RKO (cell line): ENCODE data around the gene GOLGA8T.
"Not testable (repeated sequence)": the region's sequence is repeated elsewhere in the genome, so short reads cannot be mapped to it uniquely, and the experiment has no call there.

Experiments used
- DNase-seq: peaks from one replicate; pipeline ENCODE4 v3.0.0-alpha.2; 2016; ENCODE audit warnings: low spot score

Gene GOLGA8T

GRCh38 chr15:30134751-30135150 is at the start of gene GOLGA8T:
GOLGA8T (plus strand) TSS chr15:30135051; CDS start chr15:30135149, 98 bp downstream.
- DNase-seq: not testable (repeated sequence)

GRCh38 chr15:30097827-30098226 is 37.0 kb upstream of the GOLGA8T start:
- DNase-seq: not testable (repeated sequence)

- DNase-seq: not testable (repeated sequence)
These were observed 32.0 kb upstream of the GOLGA8T start for GRCh38 chr15:30102890-30103289.

GRCh38 chr15:30103941-30104507 is 30.8 kb upstream of the GOLGA8T start:
- DNase-seq: not testable (repeated sequence)

GRCh38 chr15:30110591-30110990 is 24.3 kb upstream of the GOLGA8T start:
- not testable (repeated sequence) for DNase-seq

GRCh38 chr15:30130066-30130465 is 4.8 kb upstream of the GOLGA8T start:
- DNase-seq: not testable (repeated sequence)

- not testable (repeated sequence) for DNase-seq
These were observed 8.4 kb downstream of the GOLGA8T start for GRCh38 chr15:30143246-30143645.

- not testable (repeated sequence) for DNase-seq
These were observed 15.0 kb downstream of the GOLGA8T start for GRCh38 chr15:30149891-30150290.

- not testable (repeated sequence) for DNase-seq
These were observed 27.9 kb downstream of the GOLGA8T start for GRCh38 chr15:30162479-30163357.

- not testable (repeated sequence) for DNase-seq
These were observed 28.9 kb downstream of the GOLGA8T start for GRCh38 chr15:30163759-30164158.

GRCh38 chr15:30164257-30164656 is 29.4 kb downstream of the GOLGA8T start:
- not testable (repeated sequence) for DNase-seq

- DNase-seq: not testable (repeated sequence)
These were observed 32.6 kb downstream of the GOLGA8T start for GRCh38 chr15:30167403-30167802.

GRCh38 chr15:30167886-30168285 is 33.0 kb downstream of the GOLGA8T start:
- DNase-seq: not testable (repeated sequence)

GRCh38 chr15:30171452-30171851 is 36.6 kb downstream of the GOLGA8T start:
- not testable (repeated sequence) for DNase-seq

- not testable (repeated sequence) for DNase-seq
These were observed 38.3 kb downstream of the GOLGA8T start for GRCh38 chr15:30173041-30173608.

GRCh38 chr15:30175291-30175690 is 40.4 kb downstream of the GOLGA8T start:
- not testable (repeated sequence) for DNase-seq

GRCh38 chr15:30176613-30177012 is 41.8 kb downstream of the GOLGA8T start:
- not testable (repeated sequence) for DNase-seq

- DNase-seq: not testable (repeated sequence)
These were observed 45.0 kb downstream of the GOLGA8T start for GRCh38 chr15:30179814-30180213.

- DNase-seq: not testable (repeated sequence)
These were observed 50.6 kb downstream of the GOLGA8T start for GRCh38 chr15:30185495-30185894.

- not testable (repeated sequence) for DNase-seq
These were observed 52.6 kb downstream of the GOLGA8T start for GRCh38 chr15:30187429-30187828.

GRCh38 chr15:30189754-30190153 is 54.9 kb downstream of the GOLGA8T start:
- DNase-seq: not testable (repeated sequence)

- DNase-seq: not testable (repeated sequence)
These were observed 56.3 kb downstream of the GOLGA8T start for GRCh38 chr15:30191143-30191542.

- DNase-seq: not testable (repeated sequence)
These were observed 56.8 kb downstream of the GOLGA8T start for GRCh38 chr15:30191639-30192038.
